Stimulated activated CD8-positive, alpha-beta memory T cell treated with anti-CD3 and anti-CD28 coated beads, Interleukin-4, amount 100 ng/mL, for 1 hour (primary cell): Measurements from ENCODE around the gene JAKMIP1.

Experiments used
- DNase-seq, 2 donors: peaks; one replicate each; pipeline ENCODE4 v3.0.0-alpha.2; 2020; ENCODE audit warnings: low read depth in 2 of 2, low spot score in 1 of 2

The JAKMIP1 gene

GRCh38 chr4:6204871-6205566, 4.7 kb upstream of the JAKMIP1 start:
- DNase-seq, result no peak

- DNase-seq, result no peak
These were observed 3.7 kb upstream of the JAKMIP1 start for GRCh38 chr4:6204098-6204497.

- DNase-seq, result no peak
These were observed 1.3 kb upstream of the JAKMIP1 start for GRCh38 chr4:6201580-6202091.

GRCh38 chr4:6200922-6201362, 593 bp upstream of the JAKMIP1 start:
- no peak for DNase-seq

GRCh38 chr4:6199422-6199921, 877 bp downstream of the JAKMIP1 start:
- no peak for DNase-seq

- no peak for DNase-seq
These were observed 1.5 kb downstream of the JAKMIP1 start for GRCh38 chr4:6198768-6199421.

- no peak for DNase-seq
These were observed 2.1 kb downstream of the JAKMIP1 start for GRCh38 chr4:6198278-6198677.

GRCh38 chr4:6197433-6198174, 2.7 kb downstream of the JAKMIP1 start:
- no peak for DNase-seq

GRCh38 chr4:6196871-6197270, 3.5 kb downstream of the JAKMIP1 start:
- DNase-seq, result no peak

GRCh38 chr4:6196324-6196723, 4.0 kb downstream of the JAKMIP1 start:
- DNase-seq, result no peak

- no peak for DNase-seq
These were observed 4.6 kb downstream of the JAKMIP1 start for GRCh38 chr4:6195602-6196319.

GRCh38 chr4:6194458-6195195, 5.7 kb downstream of the JAKMIP1 start:
- DNase-seq, result no peak

- DNase-seq, result no peak
These were observed 7.0 kb downstream of the JAKMIP1 start for GRCh38 chr4:6193399-6193798.

- no peak for DNase-seq
These were observed 8.1 kb downstream of the JAKMIP1 start for GRCh38 chr4:6192245-6192644.

GRCh38 chr4:6191448-6192130, 8.8 kb downstream of the JAKMIP1 start:
- DNase-seq, result no peak

GRCh38 chr4:6190486-6190885, 9.9 kb downstream of the JAKMIP1 start:
- DNase-seq, result no peak

GRCh38 chr4:6189511-6189910, 10.8 kb downstream of the JAKMIP1 start:
- DNase-seq, result no peak

GRCh38 chr4:6188687-6189305, 11.6 kb downstream of the JAKMIP1 start:
- DNase-seq, result no peak

- DNase-seq, result no peak
These were observed 16.2 kb downstream of the JAKMIP1 start for GRCh38 chr4:6184169-6184568.
